Measurements from ENCODE around the gene MRAP2.
"Not testable (repeated sequence)": the region's sequence is repeated elsewhere in the genome, so short reads cannot be mapped to it uniquely, and the experiment has no call there.

MRAP2 gene

DNA sequence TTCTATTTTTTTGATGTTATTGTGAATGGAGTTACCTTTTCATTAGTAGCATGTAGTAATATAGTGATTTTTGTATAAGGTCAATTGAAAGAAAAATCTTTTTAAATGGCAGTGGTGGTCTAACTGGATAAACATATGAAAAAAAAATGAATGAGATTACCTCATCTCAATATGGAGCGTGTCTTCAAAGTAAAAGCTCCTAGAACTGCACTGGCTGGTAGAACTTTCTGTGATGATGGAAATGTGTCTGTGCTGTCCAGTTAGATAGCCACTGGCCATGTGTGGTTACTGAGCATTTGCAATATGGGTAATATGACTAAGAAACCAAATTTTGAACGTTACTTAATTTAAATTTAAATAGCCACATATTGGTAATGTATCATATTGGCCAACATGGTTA, 44.1 kb downstream of the MRAP2 start:
- DNase-seq (ENCODE audit: low spot score) = no peak

DNA sequence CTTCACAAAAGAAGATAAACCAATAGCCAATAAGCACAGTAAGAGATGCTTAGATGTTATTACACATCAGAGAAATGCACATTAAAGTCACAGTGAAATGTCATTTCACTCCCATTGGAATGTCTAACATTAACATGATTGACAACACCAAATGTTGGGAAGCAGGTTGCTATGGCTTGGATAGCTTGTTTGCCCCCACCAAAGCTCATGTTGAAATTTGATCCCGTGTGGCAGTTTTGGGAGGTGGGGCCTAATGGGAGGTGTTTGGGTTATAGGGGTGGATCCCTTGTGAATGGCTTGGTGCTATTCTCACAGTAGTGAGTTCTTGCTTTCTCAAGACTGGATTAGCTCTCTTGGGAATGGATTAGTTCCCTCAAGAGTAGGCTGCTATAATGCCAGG, 44.8 kb downstream of the MRAP2 start:
- no peak for DNase-seq (ENCODE audit: low spot score)

DNA sequence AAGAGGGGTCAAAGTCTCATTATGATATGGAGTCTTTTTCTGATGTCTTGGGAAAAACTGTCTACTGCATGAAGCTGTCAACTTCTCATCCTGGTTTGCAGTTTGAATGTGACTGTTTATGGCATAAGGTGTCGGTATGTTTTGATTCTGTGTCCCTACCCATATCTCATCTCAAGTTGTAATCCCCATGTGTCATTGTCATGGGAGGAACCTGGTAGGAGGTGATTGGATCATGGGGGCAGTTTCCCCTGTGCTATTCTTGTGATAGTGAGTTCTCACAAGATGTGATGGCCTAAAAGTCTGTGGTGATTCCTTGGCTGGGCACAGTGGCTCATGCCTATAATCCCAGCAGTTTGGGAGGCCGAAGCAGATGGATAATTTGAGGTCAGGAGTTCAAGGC, 47.6 kb downstream of the MRAP2 start:
- no peak for DNase-seq (ENCODE audit: low spot score)

DNA sequence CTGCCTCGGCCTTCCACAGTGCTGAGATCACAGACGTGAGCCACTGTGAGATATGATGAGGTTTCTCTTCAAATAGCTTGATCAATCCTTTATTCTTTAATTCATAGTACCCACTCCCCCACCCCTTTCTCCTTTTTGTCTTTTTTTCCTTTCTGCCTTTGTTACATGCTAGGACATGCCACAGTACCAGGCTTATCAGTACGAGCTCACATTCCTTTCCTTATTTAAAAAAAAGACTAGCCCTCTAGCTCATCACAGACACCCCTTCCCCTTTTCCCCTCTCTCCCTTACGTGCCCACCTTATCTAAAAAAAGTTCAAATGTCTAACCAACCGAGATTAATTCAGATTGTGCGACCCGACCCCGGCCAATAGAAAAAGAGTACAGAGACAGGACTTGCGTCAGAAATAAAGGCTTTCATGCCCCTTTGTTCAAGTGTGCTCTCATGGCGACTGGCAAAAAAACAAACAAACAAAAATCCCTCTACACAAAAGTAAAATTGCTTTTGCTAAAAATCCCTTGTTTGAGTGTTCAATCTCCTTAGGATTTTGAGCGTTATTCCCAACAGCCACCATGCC, 49.2 kb downstream of the MRAP2 start:
- DNase-seq (ENCODE audit: low spot score) = no peak

DNA sequence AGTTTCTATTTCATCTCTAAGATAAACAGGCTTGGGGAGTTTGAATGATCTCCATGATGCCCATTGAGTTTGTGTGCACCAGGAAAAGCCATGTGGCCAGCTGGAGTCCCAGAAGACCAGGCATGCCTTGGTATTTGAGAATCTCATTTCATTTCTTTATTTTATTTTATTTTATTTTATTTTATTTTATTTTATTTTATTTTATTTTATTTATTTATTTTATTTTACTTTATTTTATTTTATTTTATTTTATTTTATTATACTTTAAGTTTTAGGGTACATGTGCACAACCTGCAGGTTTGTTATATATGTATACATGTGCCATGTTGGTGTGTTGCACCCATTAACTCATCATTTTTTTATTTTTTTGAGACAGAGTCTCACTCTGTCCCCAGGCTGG, 51.1 kb downstream of the MRAP2 start:
- not testable (repeated sequence) for DNase-seq (ENCODE audit: low spot score)

DNA sequence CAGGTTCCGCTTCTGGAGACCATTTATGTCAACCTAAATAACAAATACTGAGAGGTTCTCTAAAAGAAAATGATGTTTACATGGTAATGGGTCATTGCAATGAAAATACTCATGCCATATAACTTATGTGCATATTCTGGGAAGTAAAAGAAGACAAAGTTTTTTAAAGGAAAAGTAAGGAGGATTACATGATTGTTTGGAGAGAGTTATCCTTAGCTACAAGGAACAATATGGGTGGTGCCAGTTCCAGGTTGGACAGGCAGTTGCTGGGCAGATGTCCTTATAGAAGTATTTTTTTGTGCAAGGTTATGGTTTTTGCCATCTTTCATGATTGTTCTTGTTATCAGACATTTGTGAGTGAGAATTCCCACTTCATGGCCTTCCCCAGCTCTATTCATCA, 52.5 kb downstream of the MRAP2 start:
- no peak for DNase-seq (ENCODE audit: low spot score)

DNA sequence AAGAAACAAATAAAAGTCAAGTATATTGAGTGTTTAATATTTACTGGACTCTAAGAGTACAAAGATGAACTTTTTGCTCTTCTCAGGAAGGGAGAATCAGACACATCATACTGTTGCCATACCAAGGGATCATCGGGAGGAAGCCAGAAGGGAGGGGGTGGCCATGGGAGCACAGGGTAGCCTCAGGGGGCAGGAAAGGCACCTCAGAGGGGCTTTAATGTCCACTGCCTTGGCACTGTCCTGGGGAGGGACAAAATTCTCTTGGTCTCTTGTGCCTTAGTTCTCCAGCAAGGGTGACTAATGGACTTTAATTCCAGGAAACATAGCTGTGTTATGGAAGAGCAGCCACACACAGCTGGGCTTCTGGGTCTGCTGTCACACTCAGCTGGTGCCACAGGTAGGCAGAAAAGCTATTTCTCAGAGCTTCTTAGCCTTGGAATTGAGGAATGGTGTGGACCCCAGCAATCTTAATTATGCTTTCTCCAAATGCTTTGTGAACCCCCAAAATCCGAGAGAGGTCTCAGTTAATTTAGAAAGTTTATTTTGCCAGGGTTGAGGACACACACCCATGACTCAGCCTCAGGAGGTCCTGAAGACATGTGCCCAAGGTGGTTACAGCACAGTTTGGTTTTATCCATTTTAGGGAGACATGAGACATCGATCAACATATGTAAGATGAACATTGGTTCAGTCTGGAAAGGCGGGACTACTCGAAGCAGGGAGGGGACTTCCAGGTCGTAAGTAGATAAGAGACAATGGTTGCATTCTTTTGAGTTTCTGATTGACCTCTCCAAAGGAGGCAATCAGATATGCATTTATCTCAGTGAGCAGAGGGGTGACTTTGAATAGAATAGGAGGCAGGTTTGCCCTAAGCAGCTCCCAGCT, 53.2 kb downstream of the MRAP2 start:
- DNase-seq (ENCODE audit: low spot score) = no peak

DNA sequence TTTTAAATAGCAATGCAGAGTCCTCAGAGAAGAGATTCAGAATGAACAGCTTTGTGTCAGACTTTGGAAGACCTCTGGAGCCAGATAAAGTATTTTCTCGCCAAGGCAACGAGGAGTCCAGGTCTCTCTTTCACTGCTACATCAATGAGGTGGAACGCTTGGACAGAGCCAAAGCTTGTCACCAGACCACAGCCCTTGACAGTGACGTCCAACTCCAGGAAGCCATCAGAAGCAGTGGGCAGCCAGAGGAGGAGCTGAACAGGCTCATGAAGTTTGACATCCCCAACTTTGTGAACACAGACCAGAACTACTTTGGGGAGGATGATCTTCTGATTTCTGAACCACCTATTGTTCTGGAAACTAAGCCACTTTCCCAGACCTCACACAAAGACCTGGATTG, 55.5 kb downstream of the MRAP2 start:
- no peak for DNase-seq (ENCODE audit: low spot score)

DNA sequence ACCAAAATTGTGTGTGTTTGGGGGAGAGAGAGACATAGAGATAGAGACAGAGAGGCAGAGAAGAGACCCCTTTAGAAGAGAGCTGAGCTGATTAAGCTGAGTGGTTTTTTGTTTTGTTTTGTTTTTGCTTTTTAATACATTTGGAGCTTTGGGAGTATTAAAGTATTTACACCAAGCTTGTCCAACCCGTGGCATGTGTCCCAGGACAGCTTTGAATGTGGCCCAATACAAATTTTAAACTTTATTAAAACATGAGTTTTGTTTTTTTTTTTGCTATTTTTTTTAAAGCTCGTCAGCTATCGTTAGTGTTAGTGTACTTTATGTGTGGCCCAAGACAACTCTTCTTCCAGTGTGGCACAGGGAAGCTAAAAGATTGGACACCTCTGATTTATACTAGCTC, 56.0 kb downstream of the MRAP2 start:
- DNase-seq (ENCODE audit: low spot score) = no peak

DNA sequence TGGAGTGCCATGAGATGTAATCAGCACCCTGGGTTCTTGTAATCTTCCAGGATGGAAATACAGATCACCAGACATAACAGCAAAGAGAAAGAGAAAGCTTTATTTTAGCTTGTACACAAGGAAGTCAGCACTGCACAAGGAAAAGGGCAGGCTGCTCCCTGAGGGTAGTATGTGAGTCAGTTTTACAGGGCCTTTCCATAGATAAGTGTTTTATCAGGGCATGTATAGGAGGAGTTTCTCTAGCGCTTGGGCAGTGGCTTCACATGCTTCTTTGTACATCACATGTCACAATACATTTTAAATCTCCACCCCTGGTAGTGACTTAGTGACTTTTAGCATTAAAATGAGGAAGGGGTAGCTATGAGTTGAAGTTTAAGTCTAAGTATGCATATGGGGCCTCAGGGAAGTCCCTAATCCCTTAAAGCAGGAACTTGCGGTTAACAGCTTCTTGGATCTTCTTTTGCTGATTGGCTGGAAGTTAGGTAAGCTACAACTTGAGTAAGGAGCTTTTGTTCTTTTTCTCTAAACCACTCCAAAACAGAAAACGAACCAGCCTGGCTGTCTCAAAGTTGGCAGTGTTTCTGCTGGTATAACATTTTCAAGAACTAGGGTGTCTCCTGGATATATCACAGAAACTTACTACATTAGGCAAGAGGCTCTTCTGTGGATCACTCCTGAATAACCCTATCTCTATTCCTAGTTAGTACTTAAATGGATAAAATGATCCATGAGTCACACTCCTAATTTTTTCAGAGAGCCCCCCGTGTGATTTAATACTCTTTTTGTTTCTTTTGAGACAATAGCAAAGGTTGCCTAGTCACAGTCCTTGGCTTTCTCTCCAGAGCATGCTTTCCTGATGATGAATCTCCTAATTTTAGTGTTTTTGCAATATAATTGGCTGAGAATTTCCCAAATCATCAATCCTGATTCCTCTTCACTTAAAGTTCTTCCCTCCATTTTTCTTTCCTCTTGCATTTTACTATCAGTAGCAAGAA, 60.2 kb downstream of the MRAP2 start:
- no peak for DNase-seq (ENCODE audit: low spot score)

DNA sequence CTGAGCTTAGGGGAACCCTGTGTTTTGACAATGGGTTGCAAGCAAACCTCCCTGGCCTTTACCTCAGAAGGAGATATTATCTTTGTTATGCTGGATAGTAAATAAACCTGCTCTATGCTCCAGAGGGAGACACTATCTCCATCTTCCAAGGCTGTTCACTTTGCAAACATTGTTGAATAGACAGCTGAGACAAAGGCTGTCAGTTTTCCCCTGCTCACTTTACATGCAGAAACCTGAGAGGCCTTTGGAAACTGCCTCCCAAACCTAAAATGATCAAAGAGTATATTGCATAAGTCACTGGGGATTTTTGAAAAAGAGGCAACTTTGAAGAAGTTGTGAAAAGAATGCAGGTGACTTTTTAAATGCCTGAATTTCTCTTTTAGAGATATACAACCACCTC, 61.6 kb downstream of the MRAP2 start:
- DNase-seq (ENCODE audit: low spot score) = no peak

DNA sequence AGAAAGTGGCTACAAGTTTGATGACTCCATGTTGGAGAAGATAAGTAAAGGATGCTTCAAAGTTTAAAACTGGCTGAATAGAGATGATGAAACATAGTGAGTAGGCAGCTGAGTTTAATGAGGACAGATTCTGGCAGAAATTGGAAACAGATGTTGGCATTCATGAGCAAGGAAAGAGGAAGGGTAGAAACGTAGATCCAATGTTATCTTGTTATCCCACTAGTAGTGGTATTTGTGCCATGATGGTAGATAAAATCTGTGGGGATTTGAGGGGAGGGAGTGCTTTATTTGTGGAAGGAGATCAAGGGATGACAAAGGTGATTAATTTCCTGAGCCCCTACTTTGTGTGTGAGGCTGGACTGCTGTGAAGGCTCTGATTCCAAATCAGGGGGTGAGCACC, 69.5 kb downstream of the MRAP2 start:
- no peak for DNase-seq (ENCODE audit: low spot score)

DNA sequence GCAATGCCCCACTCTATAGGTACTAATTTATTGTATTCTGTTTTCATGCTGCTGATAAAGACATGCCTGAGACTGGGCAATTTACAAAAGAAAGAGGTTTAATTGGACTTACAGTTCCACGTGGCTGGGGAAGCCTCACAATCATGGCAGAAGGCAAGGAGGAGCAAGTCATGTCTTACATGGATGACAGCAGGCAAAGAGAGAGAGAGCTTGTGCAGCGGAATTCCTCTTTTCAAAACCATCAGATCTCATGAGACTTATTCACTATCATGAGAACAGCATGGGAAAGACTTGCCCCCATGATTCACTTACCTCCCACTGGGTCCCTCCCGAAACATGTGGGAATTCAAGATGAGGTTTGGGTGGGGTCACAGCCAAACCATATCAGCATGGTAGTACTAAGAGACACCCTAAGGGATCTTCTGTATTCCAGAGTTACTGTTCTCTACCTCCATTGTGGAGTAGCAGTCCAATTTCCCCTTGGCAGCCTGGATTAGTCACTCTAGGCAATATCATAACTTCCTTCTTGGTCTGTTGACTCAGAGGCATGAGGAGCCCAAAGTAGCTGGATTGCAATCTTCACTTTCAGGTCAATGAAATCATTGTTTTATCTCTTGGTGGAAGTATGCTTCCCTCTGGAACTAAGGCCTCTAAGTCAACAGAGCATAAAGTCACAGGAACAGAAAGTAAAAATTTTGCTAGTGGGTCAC, 71.8 kb downstream of the MRAP2 start:
- DNase-seq (ENCODE audit: low spot score) = not testable (repeated sequence)

DNA sequence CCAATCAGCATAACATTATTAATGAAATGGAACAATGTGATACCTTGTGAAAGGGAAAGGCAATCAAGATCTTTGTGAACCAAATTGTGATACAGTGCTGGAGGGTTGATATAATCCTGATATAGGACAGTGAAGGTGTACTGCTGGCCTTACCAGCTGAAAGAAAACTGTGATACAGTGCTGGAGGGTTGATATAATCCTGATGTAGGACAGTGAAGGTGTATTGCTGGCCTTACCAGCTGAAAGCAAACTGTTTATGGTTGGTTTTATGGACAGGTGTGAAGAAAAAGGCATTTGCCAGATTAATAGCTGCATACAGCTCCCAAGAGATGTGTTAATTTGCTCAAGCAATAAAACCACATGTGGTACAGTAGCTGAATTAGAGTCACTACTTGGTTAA, 73.9 kb downstream of the MRAP2 start:
- DNase-seq (ENCODE audit: low spot score) = no peak

DNA sequence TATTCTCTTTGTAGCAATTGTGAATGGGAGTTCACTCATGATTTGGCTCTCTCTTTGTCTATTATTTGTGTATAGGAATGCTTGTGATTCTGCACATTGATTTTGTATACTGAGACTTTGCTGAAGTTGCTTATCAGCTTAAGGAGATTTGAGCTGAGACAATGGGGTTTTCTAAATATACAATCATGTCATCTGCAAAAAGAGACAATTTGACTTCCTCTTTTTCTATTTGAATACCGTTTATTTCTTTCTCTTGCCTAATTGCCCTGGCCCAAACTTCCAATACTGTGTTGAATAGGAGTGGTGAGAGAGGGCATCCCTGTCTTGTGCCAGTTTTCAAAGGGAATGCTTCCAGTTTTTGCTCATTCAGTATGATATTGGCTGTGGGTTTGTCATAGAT, 77.8 kb downstream of the MRAP2 start:
- DNase-seq (ENCODE audit: low spot score) = not testable (repeated sequence)

DNA sequence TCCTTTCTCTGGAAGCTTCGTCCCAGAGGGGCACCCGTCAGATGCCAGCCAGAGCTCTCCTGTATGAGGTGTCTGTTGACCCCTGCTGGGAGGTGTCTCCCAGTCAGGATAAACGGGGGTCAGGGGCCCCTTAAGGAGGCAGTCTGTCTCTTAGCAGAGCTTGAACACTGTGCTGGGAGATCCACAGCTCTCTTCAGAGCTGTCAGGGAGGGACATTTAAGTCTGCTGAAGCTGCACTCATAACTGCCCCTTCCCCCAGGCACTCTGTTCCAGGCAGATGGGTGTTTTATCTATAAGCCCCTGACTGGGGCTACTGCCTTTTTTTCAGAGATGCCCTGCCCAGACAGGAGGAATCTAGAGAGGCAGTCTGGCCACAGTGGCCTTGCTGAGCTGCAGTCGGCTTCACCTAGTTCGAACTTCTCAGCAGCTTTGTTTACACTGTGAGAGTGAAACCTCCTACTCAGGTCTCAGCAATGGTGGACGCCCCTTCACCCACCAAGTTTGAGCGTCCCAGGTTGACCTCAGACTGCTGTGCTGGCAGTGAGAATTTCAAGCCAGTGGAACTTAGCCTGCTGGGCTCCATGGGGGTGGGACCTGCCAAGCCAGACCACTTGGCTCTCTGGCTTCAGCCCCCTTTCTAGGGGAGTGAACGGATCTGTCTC, 81.5 kb downstream of the MRAP2 start:
- DNase-seq (ENCODE audit: low spot score) = not testable (repeated sequence)

DNA sequence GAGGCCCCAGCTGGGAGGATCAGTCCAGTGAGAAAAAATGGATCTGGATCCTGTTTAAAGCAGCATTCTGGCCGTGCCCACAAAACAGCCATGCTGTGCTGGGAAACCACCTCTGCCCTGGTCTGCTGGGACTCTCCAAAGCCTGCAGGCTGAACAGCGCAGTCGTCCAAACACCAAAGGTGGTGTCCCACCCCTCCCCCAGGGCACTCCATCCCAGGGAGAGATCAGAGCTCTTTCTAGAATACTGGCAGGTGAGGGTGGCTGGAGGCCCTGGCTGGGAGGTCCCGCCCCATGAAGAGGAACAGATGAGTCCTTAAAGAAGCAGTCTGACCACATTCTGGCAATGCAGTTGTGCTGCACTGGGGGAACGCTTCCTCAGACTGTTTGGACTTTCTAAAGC, 84.6 kb downstream of the MRAP2 start:
- no peak for DNase-seq (ENCODE audit: low spot score)

DNA sequence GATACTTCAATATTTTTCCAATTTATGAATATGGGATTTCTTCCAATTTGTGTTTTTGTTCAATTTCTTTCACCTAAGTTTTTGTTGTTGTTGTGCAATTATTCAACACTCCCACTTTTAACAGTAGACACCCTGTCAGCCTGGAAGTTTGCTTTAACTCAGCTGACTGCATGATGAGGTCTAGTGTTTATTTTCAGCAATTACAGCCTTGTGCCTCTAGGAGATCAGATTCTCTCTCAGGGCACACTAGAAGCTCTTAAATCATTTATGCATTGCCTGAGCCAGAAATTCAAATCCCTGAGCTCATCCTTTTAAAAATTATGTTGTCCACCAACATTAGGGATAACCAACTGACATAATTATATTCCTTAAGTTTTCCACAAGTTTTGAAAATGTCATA, 85.7 kb downstream of the MRAP2 start:
- DNase-seq (ENCODE audit: low spot score) = no peak

DNA sequence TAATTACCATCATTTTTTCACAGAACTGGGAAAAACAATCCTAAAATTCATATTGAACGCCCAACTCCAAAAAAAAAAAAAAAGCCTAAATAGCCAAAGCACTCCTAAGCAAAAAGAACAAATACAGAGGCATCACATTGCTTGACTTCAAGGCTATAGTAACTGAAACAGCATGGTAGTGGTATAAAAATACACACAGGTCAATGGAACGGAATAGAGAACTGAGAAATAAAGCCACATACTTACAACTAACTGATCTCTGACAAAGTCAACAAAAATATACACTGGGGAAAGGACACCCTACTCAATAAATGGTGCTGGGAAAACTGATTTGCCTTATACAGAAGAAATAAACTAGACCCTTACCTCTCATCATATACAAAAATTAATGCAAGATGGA, 89.6 kb downstream of the MRAP2 start:
- no peak for DNase-seq (ENCODE audit: low spot score)

DNA sequence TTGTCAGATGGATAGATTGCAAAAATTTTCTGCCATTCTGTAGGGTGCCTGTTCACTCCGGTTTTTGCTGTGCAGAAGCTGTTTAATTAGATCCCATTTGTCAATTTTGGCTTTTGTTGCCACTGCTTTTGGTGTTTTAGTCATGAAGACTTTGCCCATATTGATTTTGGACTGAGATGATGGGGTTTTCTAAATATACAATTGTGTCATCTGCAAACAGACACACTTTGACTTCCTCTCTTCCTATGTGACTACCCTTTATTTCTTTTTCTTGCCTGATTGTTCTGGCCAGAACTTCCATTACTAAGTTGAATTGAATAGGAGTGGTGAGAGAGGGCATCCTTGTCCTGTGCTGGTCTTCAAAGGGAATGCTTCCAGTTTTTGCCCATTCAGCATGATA, 96.0 kb downstream of the MRAP2 start:
- not testable (repeated sequence) for DNase-seq (ENCODE audit: low spot score)

DNA sequence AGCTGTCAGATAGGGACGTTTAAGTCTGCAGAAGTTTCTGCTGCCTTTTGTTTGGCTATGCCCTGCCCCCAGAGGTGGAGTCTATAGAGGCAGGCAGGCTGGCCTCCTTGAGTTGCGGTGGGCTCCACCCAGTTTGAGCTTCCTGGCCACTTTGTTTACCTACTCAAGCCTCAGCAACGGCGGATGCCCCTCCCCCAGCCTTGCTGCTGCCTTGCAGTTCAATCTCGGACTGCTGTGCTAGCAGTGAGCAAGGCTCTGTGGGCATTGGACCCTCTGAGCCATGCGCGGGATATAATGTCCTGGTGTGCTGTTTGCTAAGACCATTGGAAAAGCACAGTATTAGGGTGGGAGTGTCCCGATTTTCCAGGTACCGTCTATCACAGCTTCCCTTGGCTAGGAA, 99.8 kb downstream of the MRAP2 start:
- not testable (repeated sequence) for DNase-seq (ENCODE audit: low spot score)
